Omental fat pad (tissue), 4 donors: ENCODE results near the gene ZNF683. TPM values are rescaled to one million over a fixed set of nuclear protein-coding genes. Genes with fewer than 3 reads are reported as not detected.
"Not testable (repeated sequence)": the region's sequence is repeated elsewhere in the genome, so short reads cannot be mapped to it uniquely, and the experiment has no call there.

Experiments
- ATAC-seq: fragments of 150-250 bp; one replicate; pipeline ENCODE4 v1.9.1; 2016; ENCODE audit warnings: mild to moderate bottlenecking, moderate library complexity; ENCODE audit not compliant: low FRiP score
- DNase-seq: peaks from one replicate; pipeline ENCODE4 v3.0.0-alpha.2; 2019; ENCODE audit warnings: low spot score
- total RNA-seq, 4 donors: library from RNA; depleted of rRNA; stranded (reverse); fragments of >200 nt; gene quantifications; one replicate each; pipeline ENCODE4 v1.1.0, GENCODE V29; 2016
- TF ChIP-seq, protein P1 (sequence below), 3 donors: fragments of 450-650 bp; IDR thresholded peaks; one replicate each; pipeline ENCODE4 v1.5.1; 2016 to 2017; ENCODE audit warnings: antibody characterized with exemption in 3 of 3, mild to moderate bottlenecking in 3 of 3, moderate library complexity in 2 of 3

ZNF683 gene
- total RNA-seq, 4 donors from 2014 or later = not detected

GRCh38 chr1:26337206-26337535 is 35.4 kb downstream of the ZNF683 start:
- TF ChIP-seq, protein P1, sequence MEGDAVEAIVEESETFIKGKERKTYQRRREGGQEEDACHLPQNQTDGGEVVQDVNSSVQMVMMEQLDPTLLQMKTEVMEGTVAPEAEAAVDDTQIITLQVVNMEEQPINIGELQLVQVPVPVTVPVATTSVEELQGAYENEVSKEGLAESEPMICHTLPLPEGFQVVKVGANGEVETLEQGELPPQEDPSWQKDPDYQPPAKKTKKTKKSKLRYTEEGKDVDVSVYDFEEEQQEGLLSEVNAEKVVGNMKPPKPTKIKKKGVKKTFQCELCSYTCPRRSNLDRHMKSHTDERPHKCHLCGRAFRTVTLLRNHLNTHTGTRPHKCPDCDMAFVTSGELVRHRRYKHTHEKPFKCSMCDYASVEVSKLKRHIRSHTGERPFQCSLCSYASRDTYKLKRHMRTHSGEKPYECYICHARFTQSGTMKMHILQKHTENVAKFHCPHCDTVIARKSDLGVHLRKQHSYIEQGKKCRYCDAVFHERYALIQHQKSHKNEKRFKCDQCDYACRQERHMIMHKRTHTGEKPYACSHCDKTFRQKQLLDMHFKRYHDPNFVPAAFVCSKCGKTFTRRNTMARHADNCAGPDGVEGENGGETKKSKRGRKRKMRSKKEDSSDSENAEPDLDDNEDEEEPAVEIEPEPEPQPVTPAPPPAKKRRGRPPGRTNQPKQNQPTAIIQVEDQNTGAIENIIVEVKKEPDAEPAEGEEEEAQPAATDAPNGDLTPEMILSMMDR (IDR thresholded peaks at IDR 0.05) = no peak
- DNase-seq = no peak
- ATAC-seq = no peak

DNA sequence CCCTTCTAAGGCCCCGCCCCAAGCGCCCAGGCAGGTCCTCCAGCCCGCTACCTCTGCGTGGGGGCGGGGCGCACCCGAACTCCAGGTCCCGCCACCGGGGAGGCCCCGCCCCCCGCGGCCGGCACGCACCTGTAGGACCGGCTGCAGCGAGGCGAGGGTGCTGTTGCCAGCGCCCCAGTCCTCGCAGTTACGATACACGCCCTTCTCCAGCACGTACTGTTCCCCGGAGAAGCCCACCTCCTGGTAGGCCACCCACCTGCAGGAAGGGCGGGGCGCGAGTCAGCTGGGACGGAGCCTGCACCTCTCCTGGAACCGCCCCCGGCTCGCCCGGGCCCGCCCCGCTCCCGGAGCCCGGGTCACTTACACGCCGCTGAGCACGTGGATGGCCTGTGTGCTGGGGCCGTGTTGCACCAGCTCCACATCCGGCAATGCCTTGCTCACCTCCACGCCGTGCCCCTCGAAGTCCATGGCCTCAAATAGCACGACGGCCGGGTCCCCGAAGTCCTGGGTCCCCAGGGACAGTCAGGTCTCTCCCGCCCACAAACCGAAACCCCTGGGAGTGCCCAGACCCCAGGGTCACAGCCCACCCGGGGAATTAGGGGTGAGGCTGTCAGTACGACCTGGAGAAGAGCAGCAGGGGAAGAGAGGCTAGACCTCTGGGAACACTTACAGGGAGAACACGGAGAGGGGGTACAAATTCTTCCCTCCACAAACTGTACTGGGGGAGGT is 35.9 kb downstream of the ZNF683 start:
- ATAC-seq = peak; percentile 92
- no peak for DNase-seq
- TF ChIP-seq, protein P1 (IDR thresholded peaks at IDR 0.05) = no peak

GRCh38 chr1:26335774-26336476 is 36.6 kb downstream of the ZNF683 start:
- peak; percentile 62 for DNase-seq
- TF ChIP-seq, protein P1 (IDR thresholded peaks at IDR 0.05) = no peak
- peak; percentile 12 for ATAC-seq

DNA sequence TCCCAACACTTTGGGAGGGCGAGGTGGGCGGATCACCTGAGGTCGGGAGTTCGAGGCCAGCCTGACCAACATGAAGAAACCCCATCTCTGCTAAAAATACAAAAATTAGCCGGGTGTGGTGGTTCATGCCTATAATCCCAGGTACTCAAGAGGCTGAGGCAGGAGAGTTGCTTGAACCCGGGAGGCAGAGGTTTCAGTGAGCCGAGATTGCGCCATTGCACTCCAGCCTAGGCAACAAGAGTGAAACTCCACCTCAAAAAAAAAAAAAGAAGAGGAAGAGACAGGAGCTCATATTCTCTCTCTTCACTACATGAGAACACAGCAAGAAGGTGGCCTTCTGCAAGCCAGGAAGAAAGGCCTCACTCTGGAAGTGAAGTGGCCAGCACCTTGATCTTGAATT is 39.2 kb downstream of the ZNF683 start:
- not testable (repeated sequence) for ATAC-seq, DNase-seq

DNA sequence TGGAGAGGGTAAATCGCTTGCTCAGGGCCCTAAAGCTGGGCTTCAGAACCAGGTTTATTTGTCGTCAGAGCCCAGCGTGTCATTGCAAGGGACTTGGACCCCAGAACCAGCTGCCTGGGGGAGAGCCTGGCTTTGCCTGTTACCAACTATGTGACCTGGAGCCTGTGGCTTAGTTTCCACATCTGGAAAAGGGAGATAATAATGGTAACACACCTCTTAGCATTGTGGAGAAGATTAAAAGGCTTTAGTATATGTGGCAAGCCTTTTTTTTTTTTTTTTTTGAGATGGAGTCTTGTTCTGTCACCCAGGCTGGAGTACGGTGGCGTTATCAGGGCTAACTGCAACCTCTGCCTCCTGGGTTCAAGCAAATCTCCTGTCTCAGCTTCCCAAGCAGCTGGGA is 42.3 kb downstream of the ZNF683 start:
- DNase-seq (no peak), ATAC-seq (no peak)
- TF ChIP-seq, protein P1 (IDR thresholded peaks at IDR 0.05) = no peak

DNA sequence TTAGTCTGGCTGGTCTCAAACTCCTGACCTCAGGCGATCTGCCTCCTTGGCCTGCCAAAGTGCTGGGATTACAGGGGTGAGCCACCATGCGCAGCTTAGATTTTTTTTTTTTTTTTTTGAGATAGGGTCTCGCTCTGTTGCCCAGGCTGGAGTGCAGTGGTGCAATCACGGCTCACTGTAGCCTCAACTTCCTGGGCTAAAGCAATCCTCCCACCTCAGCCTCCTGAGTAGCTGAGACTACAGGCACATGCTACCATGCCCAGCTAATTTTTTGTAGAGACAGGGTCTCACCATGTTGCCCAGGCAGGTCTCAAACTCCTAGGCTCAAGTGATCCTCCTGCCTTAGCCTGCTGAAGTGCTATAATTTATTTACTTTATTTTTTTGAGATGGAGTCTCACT is 43.2 kb downstream of the ZNF683 start:
- DNase-seq, ATAC-seq: not testable (repeated sequence)

- TF ChIP-seq, protein P1 (IDR thresholded peaks at IDR 0.05) = no peak
- no peak for DNase-seq
- no peak for ATAC-seq
These were observed 44.0 kb downstream of the ZNF683 start for GRCh38 chr1:26328597-26328996.

- no peak for ATAC-seq
- TF ChIP-seq, protein P1 (IDR thresholded peaks at IDR 0.05) = no peak
- DNase-seq = no peak
These were observed 44.6 kb downstream of the ZNF683 start for GRCh38 chr1:26327956-26328362.
